Gastrocnemius medialis (tissue), 4 donors: ENCODE results near the gene EMX2.

Experiments
- POLR2A ChIP-seq, 2 donors: fragments of 450-650 bp; IDR thresholded peaks; one replicate each; pipeline ENCODE4 v1.6.1; 2017; ENCODE audit warnings: antibody characterized with exemption in 2 of 2, mild to moderate bottlenecking in 2 of 2, moderate library complexity in 2 of 2
- TF ChIP-seq, protein P1 (sequence below), 5 experiments: fragments of 450-650 bp in 3 of 5; fragments of 200-600 bp in 2 of 5; sonication (generic) in 2 of 5; IDR thresholded peaks in 4 of 5; conservative IDR thresholded peaks in 1 of 5; 1 replicate in 4 of 5; 2 replicates in 1 of 5; pipeline ENCODE4 v1.5.1; 2016 to 2019; ENCODE audit warnings: antibody characterized with exemption in 5 of 5, mild to moderate bottlenecking in 3 of 5, moderate library complexity in 3 of 5

GRCh38 chr10:117562220-117562619 is 19.7 kb downstream of the EMX2 start:
- TF ChIP-seq, protein P1, sequence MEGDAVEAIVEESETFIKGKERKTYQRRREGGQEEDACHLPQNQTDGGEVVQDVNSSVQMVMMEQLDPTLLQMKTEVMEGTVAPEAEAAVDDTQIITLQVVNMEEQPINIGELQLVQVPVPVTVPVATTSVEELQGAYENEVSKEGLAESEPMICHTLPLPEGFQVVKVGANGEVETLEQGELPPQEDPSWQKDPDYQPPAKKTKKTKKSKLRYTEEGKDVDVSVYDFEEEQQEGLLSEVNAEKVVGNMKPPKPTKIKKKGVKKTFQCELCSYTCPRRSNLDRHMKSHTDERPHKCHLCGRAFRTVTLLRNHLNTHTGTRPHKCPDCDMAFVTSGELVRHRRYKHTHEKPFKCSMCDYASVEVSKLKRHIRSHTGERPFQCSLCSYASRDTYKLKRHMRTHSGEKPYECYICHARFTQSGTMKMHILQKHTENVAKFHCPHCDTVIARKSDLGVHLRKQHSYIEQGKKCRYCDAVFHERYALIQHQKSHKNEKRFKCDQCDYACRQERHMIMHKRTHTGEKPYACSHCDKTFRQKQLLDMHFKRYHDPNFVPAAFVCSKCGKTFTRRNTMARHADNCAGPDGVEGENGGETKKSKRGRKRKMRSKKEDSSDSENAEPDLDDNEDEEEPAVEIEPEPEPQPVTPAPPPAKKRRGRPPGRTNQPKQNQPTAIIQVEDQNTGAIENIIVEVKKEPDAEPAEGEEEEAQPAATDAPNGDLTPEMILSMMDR (IDR thresholded peaks at IDR 0.05 in 4 of 5, conservative IDR thresholded peaks at IDR 0.05 in 1 of 5) = no peak
- no peak for TF ChIP-seq POLR2A (IDR thresholded peaks at IDR 0.05)
